IPS-18c (cell line): Measurements from ENCODE around the gene MUC6.
"Not testable (repeated sequence)": the region's sequence is repeated elsewhere in the genome, so short reads cannot be mapped to it uniquely, and the experiment has no call there.

Source experiments
- H3K4me3 ChIP-seq: 2 replicates; pipeline ENCODE4 v1.7.0; 2013; ENCODE audit warnings: low read depth, mild to moderate bottlenecking, low read length, moderate library complexity; ENCODE audit not compliant: insufficient read depth
- H3K9me3 ChIP-seq: one replicate; pipeline ENCODE4 v1.6.1; 2013; ENCODE audit warnings: mild to moderate bottlenecking, low read length, moderate library complexity; ENCODE audit not compliant: control insufficient read depth, insufficient read depth

MUC6 gene

DNA sequence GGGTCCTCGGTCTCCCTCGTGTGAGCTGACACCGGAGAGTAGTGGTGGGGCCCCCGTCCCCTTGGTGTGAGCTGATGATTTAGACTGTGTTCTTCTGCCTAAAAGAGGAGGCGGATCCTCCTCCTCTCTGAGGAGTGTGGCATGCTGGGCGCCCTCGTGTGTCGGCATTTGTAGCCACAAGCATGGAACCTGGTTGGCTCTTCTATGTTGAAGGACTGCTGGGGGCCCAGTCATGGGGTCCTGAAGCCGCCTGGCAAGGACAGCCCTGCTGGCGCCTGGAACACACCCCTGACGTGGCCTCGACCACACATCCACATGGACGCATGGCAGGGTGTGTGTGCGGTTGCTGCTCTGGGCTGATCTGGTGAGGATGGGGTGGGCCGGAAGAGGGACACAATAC lies 60.7 kb downstream of the MUC6 start:
- no peak overlapping the region for H3K4me3 ChIP-seq
- no peaks in the 10 kb centered on the region for H3K9me3 ChIP-seq

DNA sequence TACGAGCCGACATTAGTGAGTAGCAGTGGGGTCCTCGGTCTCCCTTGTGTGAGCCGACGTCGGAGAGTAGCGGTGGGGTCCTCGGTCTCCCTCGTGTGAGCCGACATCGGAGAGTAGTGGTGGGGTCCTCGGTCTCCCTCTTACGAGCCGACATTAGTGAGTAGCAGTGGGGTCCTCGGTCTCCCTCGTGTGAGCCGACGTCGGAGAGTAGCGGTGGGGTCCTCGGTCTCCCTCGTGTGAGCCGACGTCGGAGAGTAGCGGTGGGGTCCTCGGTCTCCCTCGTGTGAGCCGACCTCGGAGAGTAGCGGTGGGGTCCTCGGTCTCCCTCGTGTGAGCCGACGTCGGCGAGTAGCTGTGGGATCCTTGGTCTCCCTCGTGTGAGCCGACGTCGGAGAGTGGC lies 61.1 kb downstream of the MUC6 start:
- H3K4me3 ChIP-seq, H3K9me3 ChIP-seq: not testable (repeated sequence)

DNA sequence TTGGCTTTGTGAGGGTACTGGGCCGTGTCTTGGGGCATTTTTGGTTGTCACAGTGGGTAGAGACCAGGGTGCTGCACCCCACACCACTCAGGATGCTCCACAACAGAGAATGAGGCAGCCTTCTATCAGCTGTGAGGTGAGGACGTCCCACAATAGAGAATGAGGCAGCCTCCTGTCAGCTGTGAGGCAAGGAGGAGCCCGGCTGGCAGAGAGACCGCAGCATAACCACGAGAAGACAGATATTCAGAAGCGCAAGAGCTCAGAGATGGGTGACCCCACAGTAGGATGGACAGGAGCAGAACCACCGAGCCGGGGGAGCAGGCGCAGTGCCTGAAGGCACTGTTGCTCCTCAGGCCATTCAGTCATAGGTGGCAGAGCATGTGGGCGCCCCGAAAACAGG lies 63.3 kb downstream of the MUC6 start:
- H3K4me3 ChIP-seq, result no peak overlapping the region
- no peaks in the 10 kb centered on the region for H3K9me3 ChIP-seq

- no peak overlapping the region; the same call in 1 of the 2 replicates for H3K4me3 ChIP-seq
- no peaks in the 10 kb centered on the region for H3K9me3 ChIP-seq
These were observed 63.9 kb downstream of the MUC6 start for GRCh38 chr11:972523-973211.

DNA sequence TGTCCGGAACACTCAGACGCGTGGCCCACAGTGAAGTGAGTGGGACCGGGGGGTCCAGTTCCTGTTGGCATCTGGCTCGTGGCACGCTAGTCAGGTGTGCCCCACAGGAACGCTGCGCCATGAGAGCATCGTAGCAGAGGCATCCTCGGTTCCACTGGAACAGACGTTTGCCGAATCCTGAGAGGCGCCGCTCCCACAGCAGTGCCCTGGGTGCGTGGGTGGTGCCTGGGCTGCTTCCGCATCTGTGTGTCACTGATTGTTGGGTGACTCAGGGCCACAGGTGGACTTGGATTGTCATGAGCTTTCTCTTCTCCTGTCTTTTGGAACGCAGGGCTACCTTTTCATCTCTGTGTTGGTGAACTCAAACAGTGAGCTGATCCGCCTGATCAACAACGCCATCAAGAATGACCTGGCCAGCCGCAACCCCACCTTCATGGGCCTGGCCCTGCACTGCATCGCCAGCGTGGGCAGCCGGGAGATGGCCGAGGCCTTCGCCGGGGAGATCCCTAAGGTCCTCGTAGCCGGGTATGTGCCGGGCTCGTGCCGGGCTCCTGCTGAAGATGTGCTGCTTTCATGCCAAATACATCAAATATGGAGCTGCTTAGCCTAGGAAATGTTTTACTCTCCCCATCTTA lies 64.7 kb downstream of the MUC6 start:
- Histone ChIP-seq H3K9me3 (no peaks in the 10 kb centered on the region), H3K4me3 (no peak overlapping the region; the same call in 1 of the 2 replicates)

DNA sequence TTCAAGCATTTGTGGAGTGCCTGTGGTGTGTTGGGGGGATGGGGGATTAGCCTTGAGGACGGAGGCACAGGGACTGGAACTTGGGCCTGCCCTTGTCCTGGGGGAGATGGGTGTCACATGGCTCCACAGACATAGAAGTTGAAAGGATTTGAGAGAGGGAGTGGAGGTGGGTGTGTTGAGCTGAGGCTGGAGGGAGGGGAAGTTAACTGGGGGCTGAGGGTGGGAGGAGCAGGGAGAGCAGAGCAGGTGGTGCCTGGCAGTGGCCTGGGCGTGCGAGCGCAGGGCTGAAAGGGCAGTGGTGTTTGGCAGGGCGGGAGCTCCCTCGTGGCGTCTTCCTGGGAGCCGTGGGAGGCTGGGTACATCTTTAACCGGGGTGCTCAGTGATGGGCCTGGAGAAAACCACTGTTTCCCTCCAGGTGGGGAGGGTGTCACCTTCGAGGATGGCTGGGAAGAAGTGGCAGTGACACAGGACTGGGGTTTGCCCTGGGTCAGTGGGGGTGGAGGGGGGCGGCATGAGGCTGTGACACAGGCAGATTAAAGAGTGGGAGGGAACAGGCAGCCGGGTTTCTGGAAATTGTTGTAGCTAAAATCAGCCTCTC lies 65.3 kb downstream of the MUC6 start:
- Histone ChIP-seq H3K4me3 (no peak overlapping the region), H3K9me3 (no peaks in the 10 kb centered on the region)

DNA sequence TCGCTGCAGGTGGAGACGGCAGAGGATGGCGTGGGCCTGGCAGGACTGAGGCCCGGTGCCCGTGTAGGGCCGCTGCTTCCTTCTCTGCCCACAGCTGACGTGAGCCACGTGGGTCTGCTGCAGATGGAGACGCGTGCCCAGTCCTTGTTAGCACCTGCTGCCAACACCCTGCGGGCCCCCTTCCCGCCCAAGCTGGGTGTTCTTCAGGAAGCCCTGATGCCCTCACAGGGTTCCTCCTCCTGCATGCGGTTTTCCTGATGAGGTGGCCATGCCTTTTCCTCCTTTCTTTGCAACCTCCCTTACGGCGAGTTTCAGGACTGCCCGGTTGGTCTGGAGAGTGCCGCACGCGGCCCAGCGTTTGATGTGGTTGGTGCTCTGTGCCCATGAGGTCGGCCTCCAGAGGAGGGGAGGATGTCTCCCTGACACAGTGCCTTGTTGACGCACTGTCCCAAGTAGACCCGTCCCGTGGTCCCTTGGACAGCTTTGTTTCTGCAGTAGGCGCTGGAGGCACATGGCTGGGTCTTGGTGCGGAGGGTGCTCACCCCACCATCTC lies 66.1 kb downstream of the MUC6 start:
- Histone ChIP-seq H3K4me3 (no peak overlapping the region), H3K9me3 (no peaks in the 10 kb centered on the region)

DNA sequence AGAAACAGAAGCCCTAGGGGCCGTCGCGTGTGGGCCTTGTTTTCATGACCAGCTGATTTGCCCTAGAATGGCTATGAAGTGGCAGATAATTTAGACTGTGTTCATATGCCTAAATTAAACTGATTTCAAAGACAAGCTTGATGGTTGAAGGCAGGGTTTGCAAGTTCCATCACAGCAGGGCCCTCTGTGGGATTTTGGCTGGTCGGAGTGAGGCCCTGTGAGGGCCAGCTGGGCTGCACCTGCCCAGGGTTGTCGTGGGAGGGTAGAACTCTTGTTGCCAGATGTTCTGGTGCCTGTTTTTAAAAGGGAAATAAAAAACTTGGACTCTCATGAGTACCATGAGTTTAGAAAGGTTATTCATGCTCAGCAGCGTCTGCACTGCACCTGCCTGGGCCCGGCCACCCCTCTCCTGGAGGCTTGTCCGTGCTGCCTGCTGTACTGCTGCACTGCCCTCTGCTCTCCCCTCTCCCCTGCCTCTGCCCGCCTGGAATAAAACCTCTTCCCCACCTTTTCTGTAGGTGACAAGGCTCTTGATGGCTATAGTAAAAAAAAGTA lies 66.8 kb downstream of the MUC6 start:
- no peak overlapping the region for H3K4me3 ChIP-seq
- no peaks in the 10 kb centered on the region for H3K9me3 ChIP-seq

DNA sequence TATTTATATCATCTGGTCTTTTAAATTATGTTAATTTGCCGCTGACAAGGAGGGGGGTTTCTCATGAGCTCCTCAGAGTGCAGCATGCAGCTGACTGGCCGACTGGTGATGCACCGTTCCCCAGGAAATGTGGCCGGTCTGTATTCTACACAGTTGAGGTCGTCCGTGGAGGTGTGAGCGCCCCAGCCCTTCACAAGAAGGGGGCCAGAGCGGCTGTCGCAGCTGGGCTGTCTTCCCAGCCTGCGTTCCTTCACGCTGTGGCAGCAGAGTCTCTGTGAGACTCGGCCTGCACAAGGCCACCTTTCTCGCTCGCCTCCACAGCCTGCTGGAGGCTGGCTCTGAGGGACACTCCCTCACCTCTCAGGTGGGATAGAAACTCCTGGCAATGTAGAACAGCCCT lies 67.7 kb downstream of the MUC6 start:
- Histone ChIP-seq H3K4me3 (no peak overlapping the region), H3K9me3 (peaks cover 8% of the 10 kb centered on the region)

DNA sequence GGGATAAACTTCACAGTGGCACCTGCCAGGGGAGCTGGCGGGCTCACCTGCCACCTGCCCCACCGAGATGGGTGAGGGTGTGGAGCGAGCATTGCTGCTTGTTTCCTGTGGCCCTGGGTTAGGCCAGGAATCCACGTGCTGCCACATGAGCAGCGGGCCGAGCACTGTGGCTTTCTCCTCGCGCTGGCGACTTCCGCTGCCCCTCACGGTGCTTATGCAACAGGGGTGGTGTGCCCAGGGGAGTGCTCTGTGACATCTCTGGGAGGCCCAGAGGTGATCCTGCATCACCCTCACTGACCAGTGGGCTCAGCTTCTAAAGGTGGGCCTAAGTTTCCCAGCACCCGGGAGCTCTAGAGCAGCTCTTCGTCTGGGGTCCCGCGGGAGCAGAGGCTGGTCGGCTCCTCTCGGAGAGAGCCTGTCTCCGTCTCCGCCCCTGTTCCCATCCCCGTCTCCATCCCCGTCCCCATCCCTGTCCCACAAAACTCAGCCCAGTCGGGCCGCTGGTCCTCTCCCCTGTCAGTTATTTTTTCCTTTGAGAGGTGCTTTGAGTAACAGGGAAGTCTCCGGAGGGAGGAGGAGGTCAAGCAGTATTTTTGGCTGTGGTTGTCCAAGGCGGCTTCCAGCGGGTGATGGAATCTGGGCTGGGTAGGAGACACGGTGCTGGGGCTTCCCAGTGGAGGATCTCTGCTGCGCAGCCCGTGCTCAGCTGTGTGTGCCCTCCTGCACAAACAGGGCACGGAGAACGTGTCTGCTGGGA lies 68.3 kb downstream of the MUC6 start:
- Histone ChIP-seq H3K9me3 (peaks cover 8% of the 10 kb centered on the region), H3K4me3 (no peak overlapping the region)

GRCh38 chr11:965206-965775 lies 71.2 kb downstream of the MUC6 start:
- H3K4me3 ChIP-seq, result no peak overlapping the region
- H3K9me3 ChIP-seq, result peaks cover 8% of the 10 kb centered on the region

DNA sequence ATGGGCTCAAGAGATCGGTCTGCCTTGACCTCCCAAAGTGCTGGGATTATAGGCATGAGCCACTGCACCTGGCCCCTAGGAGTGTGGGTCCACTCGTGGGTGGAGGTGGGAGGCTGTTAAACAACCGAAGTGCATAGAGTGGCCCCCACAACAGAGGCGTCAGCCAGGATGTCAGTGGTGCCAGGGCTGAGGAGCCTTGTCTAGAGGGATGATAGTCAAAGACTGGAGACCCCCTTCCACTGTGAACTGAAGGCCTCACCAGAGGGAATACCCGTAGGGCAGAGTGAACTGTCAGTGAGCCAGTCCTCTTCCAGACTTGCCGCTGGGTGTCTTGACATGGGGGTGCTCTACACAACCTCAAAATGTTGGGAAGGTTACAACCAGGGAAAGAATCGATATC lies 72.7 kb downstream of the MUC6 start:
- no peak overlapping the region for H3K4me3 ChIP-seq
- peaks cover 8% of the 10 kb centered on the region for H3K9me3 ChIP-seq
